Right lung (tissue), 5 donors: Measurements from ENCODE around the gene TNS3. TPM values are rescaled to one million over a fixed set of nuclear protein-coding genes. Genes with fewer than 3 reads are reported as not detected.

ENCODE experiments used
- DNase-seq, 2 donors: peaks; one replicate each; pipeline ENCODE4 v3.0.0-alpha.2; 2013
- polyA plus RNA-seq, 5 donors: library from polyadenylated mRNA; unstranded; fragments of 120-200 nt; gene quantifications; one replicate each; pipeline versions ENCODE4 v1.2.1 to v1.2.3, GENCODE V29; 2013; ENCODE audit warnings: inconsistent platforms in 1 of 5, low replicate concordance in 1 of 5; ENCODE audit not compliant: insufficient read length in 5 of 5, insufficient read depth in 1 of 5

TNS3 gene
- polyA plus RNA-seq, 5 donors = 76.8 to 102 (median 95.4) TPM

- DNase-seq = no peak
These were observed 349.0 kb downstream of the TNS3 start for GRCh38 chr7:47232751-47233412.

DNA sequence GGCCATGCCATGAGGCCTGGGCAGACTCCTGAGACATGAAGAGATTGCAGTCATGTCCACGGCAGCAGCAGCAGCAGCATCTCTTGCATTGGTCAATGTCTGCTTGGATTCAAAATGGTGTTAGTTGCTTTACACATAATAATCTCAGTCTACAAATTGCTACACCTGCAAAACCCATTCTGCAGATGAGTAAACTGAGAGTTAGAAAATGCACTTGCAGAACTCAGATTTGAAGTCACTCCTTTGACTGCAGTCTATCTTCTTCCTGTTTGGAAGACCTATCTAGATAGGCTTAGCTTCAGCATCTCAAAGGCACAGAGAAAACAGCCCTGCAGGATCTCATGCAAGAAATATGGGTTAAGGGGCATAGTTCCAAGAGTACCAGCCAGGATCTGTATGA is 350.3 kb downstream of the TNS3 start:
- DNase-seq = no peak

DNA sequence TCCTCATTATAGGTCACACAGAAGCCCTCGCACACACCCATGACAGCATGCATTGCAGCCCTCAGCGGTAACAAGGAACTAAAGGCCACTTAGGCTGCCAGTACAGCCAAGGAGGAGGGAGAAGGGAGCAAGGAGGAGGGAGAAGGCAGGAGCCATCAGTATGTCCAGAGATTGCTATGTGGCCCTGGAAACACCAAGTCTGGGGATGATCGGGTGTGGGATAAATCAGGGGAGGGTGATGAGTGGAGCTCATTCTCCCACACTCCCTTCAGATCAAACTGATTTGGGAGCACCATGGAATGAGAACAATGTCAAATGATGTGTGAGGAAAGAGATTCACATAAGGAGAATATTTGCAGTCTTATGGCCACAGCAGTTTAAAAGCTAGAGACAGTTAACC is 350.9 kb downstream of the TNS3 start:
- no peak for DNase-seq

- no peak for DNase-seq
These were observed 353.4 kb downstream of the TNS3 start for GRCh38 chr7:47228386-47229014.

DNA sequence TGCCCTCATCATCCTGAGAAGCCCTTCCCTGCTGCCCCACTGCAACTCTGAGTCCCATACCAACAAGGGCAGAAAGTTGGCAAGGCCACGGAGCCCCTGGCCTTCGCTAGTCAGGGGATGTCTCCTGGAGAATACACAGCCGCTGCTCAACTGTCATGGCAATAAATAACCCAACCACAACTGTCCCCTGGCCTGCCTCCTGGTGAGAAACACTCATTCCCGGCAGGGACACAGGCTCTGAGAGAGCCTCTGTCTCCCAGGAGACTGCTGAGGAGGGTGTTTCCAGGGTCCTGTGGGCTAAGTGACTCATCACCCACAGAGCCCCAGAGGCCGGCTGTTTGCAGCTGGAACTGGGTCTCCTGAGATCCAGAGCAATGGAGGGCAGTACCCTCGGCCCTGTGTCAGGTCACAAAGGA is 354.1 kb downstream of the TNS3 start:
- no peak for DNase-seq

GRCh38 chr7:47226696-47227095 is 355.2 kb downstream of the TNS3 start:
- no peak for DNase-seq

GRCh38 chr7:47225387-47226131 is 356.4 kb downstream of the TNS3 start:
- DNase-seq = no peak
